Measurements from ENCODE around the gene MRPL22.
"Not testable (repeated sequence)": the region's sequence is repeated elsewhere in the genome, so short reads cannot be mapped to it uniquely, and the experiment has no call there.

MRPL22 gene

DNA sequence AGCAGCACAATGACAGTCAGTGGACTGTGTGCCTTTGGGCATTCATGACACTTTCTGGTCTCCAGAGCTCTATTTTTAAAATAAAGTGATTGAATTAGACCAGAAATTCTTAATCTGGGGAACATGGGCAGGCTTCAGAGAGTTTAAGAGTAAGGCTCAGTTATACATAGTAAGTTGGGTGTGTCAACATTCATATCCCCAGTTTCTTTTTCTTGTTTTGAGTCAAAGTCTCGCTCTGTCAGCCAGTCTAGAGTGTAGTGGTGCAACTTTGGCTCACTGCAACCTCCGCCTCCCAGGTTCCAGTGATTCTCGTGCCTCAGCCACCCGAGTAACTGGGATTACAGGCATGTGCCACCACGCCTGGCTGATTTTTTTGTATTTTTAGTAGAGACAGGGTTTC lies 59.0 kb downstream of the MRPL22 start:
- no peak for DNase-seq

DNA sequence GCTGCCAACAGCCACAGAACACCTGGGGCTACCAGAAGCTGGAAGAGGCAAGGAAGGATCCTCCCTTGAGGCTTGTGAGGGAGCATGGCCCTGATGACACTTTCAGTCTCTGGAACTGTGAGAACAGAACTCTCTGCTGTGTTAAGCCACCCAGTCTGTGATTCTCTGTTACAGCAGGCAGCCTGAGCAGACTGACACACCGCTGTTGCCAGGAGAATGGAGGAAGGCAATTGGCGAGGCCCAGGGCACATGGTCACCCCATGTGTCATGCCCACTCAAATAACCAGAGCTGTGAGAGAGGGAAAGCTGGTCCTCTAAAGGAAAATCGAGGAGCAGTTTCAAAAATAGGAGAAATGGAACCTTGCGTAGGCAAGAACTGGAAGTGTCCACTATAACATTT lies 60.6 kb downstream of the MRPL22 start:
- no peak for DNase-seq

DNA sequence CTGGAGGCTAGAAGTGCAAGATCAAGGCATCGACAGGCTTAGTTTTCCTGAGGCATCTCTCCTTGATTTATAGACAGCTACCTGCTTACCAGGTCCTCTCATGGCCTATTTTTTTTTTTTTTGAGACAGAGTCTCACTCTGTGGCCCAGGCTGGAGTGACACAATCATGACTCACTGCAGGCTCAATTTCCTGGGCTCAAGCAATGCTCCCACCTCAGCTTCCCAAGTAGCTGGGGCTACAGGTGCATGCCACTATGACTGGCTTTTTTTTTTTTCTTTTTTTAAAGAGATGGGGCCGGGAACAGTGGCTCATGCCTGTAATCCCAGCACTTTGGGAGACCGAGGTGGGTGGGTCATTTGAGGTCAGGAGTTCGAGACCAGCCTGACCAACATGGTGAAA lies 61.8 kb downstream of the MRPL22 start:
- not testable (repeated sequence) for DNase-seq

DNA sequence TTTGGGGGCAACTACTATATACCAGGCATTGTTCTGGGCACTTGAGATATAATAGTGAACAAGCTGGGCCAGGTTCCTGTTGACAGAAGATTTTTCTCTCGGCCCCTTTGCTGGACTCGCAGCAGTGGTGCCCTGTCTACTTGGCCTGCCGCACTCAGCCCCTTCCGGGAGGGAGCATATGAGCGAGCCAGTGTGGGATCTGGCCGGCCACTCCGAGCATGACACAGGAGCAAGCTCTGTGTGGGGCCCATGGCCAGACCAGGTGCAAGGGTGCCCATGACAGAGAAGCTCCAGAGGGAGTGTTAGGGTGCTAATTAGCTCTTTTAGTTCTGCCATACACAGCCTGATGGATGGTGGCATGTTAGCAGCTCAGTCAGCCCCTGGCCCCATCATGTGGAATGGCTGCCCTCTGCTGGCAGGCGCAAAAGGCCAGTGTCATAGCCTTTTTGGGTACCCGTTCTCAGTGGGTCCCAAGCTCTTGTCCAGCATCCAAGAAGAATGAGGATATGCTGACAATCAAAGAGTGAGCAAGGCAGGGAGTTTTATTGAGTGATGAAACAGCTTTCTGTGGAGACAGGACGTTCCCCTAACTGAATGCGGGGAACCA lies 63.4 kb downstream of the MRPL22 start:
- peak; percentile 17 for DNase-seq

DNA sequence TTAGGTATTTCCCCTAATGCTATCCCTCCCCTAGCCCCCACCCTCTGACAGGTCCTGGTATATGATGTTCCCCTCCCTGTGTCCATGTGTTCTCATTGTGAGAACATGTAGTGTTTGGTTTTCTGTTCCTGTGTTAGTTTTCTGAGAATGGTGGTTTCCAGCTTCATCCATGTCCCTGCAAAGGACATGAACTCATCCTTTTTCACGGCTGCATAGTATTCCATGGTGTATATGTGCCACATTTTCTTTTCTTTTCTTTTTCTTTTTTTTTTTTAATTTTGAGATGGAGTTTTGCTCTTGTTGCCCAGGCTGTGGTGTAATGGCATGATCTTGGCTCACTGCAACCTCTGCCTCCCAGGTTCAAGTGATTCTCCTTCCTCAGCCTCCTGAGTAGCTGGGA lies 65.4 kb downstream of the MRPL22 start:
- DNase-seq = not testable (repeated sequence)

DNA sequence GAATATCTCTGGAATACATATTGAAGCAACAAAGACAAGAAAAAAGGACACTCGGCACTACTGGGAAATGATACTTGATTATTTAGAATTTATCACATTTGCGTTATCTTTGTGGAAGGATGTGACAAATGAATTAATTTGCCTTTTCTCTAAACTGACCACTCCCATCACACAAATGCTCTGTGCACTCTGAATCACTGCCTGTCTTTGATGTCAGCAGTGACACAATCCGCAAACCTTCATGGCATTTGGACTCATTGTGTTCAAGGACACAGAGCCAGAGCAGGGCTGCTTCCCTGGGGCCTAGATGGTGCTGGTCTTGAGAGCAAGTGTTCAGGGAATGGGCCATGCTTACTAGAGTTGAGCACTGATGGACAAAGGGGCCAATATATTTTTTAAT lies 67.8 kb downstream of the MRPL22 start:
- no peak for DNase-seq

DNA sequence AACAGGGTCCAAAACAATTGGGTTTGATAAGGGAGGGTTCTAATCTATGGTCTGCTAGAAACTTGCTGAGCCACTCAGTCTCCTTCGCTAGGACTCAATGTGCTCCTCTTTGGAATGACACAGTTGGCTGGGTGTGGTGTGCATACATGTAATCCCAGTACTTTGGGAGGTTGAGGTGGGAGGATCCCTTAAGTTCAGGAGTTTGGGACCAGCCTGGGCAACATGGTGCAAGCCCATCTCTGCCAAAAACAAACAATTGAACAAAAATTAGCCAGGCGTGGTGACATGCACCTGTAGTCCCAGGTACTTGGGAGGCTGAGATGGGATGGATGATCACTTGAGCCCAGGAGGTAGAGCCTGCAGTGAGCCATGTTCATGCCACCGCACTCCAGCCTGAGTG lies 70.0 kb downstream of the MRPL22 start:
- no peak for DNase-seq

DNA sequence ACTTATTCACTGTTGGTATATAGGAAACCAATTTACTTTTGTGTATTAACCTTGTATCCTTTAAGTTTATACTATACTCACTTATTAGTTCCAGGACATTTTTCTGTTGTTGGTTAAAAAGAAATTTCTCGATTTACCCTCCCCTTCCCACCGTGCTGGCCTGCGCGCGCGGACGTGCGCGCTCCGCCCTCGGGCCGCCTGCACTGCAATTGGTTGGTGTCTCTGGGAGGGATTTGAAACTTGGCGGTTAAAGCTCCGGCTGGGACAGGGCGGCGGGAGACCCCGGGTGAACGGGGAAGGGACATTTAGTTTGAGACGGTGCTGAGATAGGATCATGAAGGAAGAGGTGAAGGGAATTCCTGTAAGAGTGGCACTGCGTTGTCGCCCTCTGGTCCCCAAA lies 72.7 kb downstream of the MRPL22 start, which contains the start of gene KIF4B:
TSS of gene KIF4B (plus strand) at position 230 of the 400 bp plus-strand sequence. CDS start at position 335, 105 bp downstream.
- DNase-seq = no peak

DNA sequence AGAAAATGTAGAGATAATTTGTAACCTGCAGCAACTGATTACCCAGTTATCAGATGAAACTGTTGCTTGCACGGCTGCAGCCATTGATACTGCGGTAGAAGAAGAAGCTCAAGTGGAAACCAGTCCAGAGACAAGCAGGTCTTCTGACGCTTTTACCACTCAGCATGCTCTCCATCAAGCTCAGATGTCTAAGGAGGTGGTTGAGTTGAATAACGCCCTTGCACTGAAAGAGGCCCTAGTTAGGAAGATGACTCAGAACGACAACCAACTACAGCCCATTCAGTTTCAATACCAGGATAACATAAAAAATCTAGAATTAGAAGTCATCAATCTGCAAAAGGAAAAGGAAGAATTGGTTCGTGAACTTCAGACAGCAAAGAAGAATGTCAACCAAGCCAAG lies 74.4 kb downstream of the MRPL22 start:
- no peak for DNase-seq

DNA sequence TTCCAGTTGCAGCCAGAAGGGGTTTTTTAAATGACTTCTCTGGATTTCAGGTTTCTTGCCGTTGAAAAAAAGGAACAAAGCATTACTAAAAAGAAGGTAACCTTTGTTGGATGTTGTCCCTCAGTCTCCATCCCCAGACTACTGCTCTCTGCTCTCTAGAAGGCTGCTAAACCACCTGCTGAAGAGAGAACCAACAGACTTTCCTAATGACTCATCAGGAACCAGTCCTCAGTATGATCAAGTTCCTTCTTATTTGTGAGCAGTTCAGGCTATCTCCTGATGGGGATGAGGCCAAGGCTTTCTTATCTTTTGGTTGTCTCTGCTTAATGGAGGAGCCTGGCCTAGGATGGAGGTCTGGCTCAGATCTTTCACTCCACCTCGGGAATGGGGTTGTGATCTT lies 76.7 kb downstream of the MRPL22 start:
- no peak for DNase-seq

Measured in RPMI8226 (cell line).